GM18502 (cell line): ENCODE results near the gene FARS2.

Source experiments
- ATAC-seq: cut with Tn5 transposase; IDR thresholded peaks from one replicate; pipeline ENCODE4 v1.9.1; 2021; ENCODE audit warnings: mild to moderate bottlenecking; ENCODE audit not compliant: unreplicated experiment, poor library complexity

FARS2 gene

DNA sequence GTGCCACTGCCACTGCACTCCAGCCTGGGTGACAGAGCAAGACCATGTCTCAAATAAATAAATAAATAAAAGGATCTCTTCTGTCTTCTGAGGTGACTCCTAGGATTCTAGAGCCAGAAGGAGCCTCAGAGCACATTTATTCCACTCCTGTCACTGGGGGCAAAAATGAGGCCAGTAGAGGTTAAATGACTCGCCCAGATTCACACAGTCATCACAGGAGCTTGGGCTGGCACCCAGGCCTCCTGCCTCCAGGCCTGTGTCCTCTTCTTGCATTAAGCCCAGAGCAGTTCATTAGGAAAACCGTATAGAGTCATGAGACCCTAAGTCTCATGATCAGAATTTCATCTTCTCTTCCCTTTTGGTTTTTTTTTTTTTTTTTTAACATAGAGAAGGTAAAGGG is 502.1 kb downstream of the FARS2 start:
- no peak for ATAC-seq

- peak; percentile 70 for ATAC-seq
Measured at GRCh38 chr6:5763871-5764270, 502.6 kb downstream of the FARS2 start.

DNA sequence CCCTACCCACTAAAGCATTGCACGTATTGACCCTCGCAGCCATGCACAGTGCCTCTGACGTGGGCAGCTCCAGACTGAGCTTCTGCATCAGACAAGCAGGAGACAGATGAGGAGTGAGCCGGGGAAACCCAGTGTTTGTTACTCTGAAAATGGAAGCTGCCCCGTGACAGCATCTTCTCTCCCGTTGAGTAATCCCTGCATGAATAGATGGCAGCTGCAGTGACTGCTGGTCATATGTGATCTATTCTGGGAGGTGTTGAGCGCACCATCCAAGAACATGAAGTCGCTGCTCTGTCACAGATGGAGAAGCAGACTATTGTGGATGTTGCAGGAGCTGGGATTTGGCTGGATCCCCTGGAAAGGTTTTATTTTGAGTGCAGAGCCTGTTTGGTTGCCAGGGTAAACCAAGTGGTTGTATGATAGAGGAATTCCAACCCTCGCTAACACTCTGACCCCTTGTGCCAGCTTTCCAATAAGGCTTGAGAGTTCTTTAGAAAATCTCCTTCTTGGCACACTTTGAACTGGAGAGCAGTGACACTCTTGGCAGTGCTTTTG is 503.2 kb downstream of the FARS2 start:
- ATAC-seq = peak; percentile 59

DNA sequence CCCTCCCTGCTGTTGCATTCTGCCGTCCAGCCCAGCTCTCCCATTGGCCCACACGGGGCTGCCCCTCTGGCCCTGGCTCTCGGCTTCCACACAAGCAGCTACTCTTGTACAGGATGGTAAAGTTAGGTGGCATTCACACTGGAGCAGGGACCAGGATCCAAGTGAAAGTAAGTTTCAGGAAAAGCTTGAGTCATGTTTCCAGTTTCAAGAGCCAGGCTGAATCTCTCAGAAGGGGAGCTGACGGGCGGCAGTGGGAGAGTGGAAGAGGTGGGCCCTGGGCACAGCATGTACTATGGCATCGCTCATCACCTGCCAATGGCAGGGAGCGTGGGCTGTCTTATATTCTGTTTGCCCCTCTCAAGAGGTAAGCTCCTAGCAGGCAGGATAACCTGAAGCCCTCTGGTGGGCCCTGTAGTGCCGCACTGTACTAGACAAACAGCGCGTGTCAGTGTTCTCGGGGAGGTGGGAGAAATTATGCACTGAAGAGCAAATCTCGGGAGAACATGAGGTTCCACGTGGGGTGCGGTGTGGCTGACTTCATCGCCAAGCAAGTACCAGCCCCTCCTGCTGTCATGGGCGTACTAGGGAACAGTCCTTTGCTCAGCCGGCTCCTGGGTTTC is 503.9 kb downstream of the FARS2 start:
- no peak for ATAC-seq

- ATAC-seq = no peak
Measured at GRCh38 chr6:5766260-5766659, 504.9 kb downstream of the FARS2 start.

DNA sequence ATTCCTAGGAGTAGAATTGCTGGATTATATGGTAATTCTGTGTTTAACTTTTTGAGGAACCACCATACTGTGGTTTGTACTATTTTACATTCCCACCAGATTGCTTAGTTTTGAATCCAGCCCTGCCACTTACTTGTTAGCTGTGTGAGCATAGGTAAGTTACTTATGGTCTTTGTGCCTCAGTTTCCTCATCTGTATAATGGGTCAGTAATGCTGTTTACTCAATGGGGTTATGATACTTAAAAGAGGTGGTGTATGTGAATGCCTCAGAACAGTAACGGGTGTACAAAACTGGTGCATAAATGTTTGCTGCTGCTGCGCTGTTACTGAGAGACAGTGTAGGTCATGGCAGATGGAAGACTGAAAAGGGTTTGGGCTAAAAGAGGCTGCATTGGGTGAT is 506.2 kb downstream of the FARS2 start:
- ATAC-seq = no peak

GRCh38 chr6:5771211-5771610 is 509.9 kb downstream of the FARS2 start:
- no peak for ATAC-seq

- ATAC-seq = no peak
Measured at GRCh38 chr6:5771759-5772390, 510.6 kb downstream of the FARS2 start.

DNA sequence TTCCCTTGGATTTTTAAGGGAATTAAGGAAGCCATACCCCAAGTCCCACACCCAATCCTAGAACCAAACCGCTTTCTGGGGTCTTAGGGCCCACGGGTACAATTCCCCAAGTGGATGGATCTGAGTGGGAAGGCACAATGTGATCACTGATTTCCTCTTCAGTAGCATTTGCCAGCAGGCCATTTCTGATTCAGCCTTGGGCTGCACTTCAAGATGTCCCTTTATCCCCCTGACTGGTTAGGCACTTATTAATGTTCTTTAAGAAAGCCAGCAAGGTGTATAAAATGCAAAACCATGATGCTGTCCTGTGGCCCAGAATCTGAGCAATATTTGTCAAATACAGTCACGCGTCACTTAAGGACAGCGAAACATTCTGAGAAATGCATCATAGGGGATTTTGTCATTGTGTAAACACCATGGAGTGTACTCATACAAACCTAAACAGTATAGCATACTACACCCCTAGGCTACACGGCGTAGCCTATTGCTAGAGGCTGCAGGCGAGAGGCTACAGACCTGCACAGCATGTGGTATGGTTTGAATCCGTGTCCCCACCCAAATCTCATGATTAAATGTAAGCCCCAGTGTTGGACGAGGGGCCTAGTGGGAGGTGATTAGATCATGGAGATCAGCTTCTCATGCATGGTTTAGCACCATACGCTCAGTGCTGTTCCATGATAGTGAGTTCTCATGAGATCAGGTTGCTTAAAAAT is 511.3 kb downstream of the FARS2 start:
- ATAC-seq = no peak

GRCh38 chr6:5776104-5776503 is 514.8 kb downstream of the FARS2 start:
- no peak for ATAC-seq

DNA sequence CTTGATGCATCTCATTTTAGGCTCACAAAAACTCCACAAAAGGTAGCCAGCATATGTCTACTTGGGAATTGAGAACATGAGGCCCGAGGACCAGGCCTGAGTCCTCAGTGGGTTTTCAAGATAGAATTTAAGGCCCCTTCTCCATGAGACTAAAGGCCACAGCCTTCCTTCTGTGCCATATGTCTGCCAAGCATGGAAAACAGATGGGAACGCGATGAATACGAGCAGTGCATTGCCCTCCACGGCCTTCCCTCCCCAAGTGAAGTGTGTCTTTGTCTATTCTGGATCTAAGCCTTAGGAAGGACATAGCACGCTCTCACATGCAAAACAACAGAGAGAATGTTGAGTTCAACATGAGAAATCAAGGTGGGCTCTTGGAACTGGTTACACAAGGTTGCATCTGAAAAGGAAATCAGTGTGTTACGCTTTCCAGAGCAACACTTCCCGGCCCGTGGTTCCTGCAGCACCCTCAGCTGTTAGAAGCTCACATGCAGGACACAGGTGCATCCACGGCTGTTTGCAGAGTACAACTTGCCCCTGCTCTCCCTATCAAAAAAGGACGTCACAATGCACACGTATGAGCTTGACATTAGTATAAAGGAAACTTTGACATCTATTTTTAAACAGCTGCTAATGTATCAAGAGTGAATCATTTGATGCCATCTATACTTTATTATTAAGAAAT is 515.5 kb downstream of the FARS2 start:
- ATAC-seq = no peak

DNA sequence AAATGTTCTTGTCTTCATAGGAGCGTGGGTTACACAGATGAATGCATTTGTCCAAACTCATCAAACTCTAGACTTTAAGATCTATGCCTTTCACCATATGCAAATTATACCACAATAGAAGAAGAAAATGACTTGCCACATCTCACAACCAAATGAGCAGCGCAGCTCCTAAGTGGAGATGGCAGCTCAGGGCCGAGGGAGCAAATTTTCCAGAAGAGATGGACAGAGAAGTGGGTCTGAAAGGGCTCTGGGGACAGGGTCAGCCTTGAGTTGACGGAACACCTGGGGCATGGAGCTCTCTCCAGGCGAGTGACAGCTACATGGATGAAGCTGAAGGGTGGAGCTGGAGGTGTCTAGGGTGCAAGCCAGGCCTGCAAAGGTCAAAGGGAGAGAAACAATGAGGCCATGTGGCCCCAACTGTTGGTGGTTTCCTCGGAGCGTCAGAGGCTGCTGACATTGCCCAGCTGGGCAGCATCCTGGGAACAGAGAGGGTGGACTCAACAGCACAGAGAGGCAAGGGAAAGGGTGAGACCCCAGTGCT is 517.1 kb downstream of the FARS2 start:
- peak; percentile 95 for ATAC-seq

DNA sequence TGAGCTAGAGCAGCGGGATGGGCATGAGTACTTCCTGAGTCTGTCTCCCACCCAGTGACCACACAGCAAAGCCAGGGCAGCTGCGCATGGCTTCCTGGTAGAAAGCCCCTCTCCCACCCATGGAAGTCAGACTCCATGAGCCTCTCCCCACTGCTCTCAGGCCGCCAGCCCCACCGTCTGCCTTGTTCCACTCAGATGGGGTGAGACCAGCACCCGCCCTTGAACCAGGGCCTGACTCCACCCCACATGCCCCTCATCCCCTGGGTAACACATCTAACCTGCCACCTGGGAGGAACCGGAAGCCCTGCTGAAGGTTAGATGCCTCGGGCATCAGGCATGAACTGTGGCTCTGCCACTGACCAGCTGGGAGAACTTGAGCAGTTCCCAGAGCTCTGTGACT is 517.6 kb downstream of the FARS2 start:
- ATAC-seq = no peak

- no peak for ATAC-seq
Measured at GRCh38 chr6:5781019-5781418, 519.7 kb downstream of the FARS2 start.

GRCh38 chr6:5781966-5782556 is 520.7 kb downstream of the FARS2 start:
- ATAC-seq = no peak

DNA sequence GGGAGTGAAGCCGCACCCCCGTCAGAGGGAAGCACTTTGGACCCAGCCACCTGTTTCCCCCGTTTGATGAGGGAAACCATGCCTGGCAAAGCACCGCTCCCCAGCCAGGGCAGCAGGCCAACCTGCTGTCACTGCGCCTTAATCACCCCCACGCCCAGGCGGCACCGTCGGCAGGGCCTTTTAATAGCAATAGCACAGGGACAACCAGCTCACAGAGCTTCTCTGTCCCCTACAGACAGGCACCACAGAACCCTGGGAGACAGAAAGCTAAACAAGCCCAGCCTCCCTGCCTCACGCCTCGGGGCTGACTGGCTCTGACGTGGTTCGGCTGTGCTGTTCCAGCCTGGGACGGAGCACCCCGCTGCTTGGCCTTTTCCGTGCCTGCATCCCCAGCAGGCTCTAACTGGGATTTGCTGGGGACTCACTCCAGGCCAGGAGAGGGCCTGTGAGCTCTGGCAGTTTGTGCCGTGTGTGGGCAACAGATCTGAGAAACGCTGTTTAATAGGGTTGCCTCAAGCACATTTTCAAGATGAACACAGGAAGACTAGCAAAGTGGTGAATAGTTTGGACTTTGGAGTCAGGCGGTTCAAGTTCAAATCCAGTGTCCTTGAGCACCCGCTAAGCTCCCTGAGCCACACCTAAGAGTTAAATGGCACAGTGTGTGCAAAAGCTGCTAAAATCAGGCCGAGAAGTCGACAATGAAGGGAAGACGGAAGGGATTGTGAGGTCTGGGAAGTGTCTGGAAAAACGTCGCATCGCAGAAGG is 521.7 kb downstream of the FARS2 start:
- no peak for ATAC-seq

GRCh38 chr6:5783584-5784089 is 522.3 kb downstream of the FARS2 start:
- no peak for ATAC-seq

DNA sequence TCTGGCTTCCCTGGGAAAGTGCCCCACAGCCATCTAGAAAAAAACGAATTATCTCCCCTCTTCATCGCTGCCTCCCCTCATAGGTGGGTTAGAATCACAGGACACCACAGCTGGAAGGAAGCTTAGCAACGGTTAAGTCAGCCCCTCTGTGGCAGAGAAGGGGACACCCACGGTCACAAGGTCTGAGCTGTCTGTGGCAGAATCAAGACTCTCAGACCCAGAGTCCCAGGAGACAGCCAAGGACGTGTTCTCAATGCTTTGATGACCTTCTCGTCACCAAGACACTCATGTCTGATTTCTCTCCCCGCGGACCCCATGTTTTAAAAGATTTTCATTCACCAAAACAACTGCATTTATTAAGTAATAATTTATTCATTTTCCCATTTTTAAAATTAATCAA is 523.9 kb downstream of the FARS2 start:
- no peak for ATAC-seq

DNA sequence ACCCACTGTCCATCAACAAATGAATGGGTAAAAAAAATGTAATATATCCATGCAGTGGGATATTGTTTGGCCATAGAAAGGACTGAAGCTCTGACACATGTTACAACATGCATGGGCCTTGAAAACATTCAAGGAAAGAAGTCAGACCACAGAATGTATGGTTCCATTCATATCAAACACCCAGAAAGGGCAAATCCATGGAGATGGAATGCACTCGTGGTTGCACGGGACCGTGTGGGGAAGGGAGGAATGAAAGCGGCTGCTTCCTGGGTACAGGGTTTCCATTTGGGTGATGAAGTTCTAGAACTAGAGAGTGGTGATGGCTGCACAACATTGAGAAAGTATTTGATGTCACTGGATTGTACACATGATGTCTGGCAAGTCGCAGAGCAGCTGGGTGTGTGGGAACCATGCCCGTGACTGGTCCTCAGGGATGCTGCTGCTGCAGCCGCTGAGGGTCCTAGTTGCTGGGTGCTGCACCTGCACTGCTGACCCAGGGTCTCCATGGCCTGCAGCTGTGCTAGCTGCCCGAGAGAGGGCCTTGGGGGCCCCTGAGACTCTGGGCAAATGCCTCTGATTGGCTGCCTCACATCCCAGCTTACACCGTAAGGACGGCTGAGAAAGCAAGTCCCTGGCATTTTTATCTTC is 525.1 kb downstream of the FARS2 start:
- no peak for ATAC-seq
